CD4-positive, alpha-beta T cell treated with Interleukin-15 for 1 hour (primary cell): Measurements from ENCODE around the gene KRTAP12-1.

Source experiments
- DNase-seq: peaks from one replicate; pipeline ENCODE4 v3.0.0-alpha.2; 2020

KRTAP12-1 gene

GRCh38 chr21:44710756-44711326 lies 28.9 kb upstream of the KRTAP12-1 start:
- DNase-seq, result no peak

- no peak for DNase-seq
Observed at GRCh38 chr21:44710294-44710665, 28.3 kb upstream of the KRTAP12-1 start.

DNA sequence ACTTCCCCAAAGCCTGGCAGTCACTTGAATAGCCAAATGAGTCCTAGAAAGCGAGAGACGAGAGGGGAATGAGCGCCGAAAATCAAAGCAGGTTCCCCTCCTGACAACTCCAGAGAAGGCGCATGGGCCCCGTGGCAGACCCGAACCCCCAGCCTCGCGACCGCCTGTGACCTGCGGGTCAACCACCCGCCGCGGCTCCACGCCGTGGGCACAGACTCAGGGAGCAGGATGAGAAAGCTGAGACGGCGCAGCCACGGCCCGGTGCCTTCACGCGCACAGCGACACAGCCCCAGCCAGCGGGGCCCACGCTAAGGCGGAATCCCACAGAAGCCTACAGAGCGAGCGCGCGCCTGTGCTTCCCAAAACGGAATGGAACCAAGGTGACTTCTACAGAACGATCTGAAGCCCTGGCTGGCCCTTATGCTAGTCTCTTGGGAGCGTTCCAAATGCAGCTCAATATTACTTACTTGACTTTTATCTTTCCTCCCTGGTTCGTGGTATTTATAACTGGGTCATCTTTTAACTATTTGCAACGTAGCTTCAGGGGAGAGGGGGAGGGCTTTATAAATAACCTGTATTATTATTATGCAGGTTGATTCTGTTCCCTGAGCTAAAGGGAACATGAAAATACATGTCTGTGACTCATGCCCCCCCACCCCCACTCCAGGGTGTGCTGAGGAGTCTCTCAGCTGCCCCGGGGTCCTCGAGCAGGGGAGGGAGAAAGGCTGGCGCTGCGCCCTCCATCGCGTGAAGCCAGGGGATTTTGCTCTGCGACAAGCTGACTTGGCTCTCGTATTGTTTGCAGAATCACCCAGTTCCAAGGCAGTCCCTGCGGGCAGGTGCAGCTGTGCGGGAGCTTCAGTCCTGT lies 27.7 kb upstream of the KRTAP12-1 start:
- no peak for DNase-seq

DNA sequence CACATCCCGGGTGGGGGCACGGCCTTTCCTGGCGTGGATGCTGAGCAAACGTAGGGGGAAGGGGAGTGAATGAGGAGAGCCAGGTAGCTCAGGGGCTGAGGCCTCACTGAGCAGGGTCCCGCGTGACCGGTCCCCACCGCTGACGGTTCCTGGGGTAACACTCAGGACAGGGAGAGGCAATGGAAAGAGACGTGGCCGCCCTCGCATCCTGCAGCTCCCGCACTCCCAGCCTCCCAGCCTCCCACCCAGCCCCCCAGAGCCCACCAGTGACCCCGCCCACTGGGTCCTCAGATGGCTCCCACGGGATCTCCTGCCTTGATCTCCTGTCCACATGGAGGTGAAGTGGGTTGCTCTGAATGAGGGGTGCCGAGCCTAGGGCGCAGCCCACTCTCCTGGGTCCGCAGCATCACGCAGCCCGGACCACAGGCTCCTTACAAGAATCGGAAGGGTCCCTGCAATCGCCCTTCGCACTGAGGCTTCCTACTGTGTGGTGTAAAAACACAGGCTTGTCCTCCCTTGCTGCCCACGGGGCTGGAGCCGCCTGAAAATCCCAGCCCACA lies 27.0 kb upstream of the KRTAP12-1 start:
- no peak for DNase-seq

DNA sequence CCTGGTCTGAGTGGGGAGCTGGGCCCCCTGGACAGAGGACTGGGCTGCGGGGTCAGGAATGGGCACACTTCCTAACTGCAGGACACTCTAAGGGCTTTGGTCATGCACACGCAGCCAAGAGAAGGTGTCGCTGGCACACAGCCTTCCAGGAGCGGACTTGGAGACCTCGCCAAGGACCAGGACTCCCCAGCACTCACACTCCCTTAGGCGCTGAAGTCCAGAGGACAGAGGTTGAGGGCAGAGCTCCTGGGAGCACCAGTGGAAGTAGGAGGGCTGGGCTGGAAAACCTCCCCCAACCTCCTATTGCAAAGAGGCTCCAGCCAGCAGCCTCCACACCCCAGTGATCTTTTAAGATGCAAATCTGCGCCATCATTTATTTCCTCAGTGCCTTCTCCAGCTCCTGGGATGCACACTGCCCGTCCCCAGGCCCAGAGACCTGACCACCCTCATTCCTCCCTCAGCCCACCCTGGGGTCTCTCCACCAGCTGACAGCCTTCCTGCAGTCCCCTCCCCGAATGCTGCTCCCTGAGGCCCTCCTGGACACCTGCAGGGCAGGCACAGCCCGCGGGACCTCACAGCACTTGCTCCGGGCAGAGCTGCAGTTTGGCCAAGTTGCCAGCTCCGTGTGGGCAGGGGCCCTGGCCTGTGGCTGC lies 26.4 kb upstream of the KRTAP12-1 start:
- no peak for DNase-seq

DNA sequence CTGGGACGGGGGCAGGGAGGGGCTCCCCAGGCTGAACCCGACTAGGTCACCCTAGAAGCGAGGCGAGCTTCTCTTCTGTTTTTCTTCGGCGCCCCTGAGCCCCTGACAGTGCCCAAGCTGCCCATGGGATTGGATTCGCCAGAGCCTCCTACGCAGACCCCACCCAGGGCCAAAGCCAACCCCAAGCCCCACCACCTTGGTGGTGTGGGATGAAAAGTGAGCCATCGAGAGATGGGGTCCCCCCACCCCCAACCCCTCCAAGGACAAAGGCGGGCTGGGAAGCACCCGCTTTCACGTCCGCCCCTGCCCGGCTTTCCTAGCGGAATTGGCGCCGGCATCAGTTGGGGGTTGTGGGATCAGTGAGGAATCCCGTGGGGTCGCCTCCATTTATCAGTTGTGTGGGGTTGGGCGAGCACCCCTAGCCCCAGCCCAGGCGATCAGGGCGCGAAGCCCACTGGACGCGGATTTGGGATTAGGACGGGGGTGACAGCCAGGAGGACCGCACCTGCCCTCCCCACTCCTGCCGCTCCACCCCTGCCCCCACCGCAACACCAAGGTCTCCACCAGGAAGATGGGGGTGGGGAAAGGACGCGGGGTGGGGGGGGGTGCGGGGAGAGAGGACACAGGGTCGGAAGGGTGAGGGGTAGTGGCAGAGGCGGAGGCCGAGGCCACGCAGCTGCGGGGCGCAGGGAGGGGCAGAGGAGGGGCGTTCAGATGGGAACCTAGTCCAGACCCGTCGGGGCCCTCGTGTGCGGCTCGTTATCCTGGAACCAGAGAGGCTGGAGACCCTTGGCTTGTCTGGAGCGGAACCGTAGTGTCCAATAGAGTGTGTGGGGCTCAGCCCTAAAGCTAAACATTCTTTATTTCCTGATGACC lies 25.0 kb upstream of the KRTAP12-1 start:
- DNase-seq, result no peak

GRCh38 chr21:44706026-44706705 lies 24.2 kb upstream of the KRTAP12-1 start:
- no peak for DNase-seq

- DNase-seq, result no peak
Observed at GRCh38 chr21:44704636-44705001, 22.7 kb upstream of the KRTAP12-1 start.

- no peak for DNase-seq
Observed at GRCh38 chr21:44703731-44704635, 22.0 kb upstream of the KRTAP12-1 start.

DNA sequence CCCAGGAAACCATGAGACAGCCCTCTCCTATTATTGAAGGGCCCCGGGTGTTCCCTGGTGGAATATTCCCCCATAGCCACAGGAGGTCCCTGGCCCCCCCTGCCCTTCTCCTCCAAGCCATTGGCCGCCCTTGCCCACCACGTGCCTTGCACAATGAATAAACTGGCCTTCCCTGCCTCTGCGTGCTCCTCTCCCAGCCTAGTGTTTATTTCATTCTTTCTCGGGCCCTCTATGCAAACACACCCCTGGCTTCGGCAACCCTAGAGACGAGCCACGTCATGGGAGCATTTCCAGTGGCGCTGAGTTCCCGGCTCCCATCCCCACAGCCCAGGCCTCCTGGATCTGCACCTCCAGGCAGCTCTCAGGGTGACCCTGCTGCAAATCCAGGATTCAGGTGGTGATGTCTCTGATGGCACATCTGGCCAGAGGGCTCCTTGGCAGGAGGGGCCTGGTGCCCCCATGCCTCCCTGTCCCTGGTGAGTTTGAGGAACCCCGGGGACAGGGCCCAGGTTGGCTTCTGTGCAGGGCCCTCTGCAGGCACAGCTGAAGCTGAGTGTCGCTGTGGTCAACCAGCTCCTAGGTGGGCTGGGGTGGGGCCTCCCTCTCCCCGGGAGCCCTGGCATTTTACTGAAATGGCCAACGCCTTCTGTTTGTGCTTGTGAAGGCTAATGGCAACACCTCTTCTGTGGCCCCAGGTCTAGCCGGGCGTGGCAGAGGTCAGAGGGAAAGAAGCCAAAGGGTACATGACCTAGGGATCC lies 21.2 kb upstream of the KRTAP12-1 start:
- DNase-seq, result no peak

DNA sequence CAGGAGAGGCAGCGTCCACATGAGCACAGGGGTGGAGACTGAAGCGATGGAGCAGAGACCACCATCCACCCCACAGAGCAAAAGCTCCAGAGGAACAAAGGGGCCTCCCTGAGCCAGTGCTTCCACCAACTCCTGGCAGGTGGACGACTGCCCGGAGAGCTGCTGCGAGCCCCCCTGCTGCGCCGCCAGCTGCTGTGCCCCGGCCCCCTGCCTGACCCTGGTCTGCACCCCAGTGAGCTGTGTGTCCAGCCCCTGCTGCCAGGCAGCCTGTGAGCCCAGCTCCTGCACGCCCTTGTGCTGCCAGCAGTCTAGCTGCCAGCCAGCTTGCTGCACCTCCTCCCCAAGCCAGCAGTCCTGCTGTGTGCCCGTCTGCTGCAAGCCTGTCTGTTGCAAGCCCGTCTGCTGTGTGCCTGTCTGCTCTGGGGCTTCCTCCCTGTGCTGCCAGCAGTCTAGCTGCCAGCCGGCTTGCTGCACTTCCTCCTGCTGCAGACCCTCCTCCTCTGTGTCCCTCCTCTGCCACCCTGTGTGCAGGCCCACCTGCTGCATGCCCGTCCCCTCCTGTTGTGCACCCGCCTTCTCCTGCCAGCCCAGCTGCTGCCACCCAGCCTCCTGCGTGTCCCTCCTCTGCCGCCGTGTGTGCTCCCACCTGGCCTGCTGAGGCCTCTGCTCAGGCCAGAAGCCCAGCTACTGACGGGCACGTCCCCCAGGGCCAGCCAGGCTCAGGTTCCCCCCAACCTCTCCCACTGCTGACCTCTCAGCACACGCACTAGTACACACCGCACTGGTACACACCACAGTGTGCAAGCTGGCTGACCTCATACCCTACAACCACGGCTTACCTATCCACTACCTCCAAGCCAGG lies 20.4 kb upstream of the KRTAP12-1 start:
- no peak for DNase-seq

DNA sequence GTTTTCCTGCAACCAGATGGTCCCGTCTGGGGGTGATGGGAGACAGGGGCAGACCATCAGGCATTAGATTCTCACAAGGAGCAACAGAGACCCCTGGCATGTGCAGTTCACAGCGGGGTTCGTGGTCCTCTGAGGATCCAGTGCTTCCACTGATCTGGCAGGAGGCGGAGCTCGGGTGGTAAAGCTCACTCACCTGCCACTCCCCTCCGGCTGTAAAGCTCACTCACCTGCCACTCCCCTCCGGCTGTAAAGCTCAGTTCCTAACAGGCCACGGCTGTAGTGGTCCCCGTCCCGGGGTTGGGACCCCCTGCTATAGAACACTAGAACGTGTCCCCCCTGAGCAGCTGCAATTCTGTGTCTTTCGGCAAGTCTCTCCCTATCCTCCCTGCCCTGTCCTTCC lies 19.6 kb upstream of the KRTAP12-1 start:
- DNase-seq, result no peak

- DNase-seq, result no peak
Observed at GRCh38 chr21:44701023-44701400, 19.0 kb upstream of the KRTAP12-1 start.

GRCh38 chr21:44700101-44701022 lies 18.4 kb upstream of the KRTAP12-1 start:
- no peak for DNase-seq

DNA sequence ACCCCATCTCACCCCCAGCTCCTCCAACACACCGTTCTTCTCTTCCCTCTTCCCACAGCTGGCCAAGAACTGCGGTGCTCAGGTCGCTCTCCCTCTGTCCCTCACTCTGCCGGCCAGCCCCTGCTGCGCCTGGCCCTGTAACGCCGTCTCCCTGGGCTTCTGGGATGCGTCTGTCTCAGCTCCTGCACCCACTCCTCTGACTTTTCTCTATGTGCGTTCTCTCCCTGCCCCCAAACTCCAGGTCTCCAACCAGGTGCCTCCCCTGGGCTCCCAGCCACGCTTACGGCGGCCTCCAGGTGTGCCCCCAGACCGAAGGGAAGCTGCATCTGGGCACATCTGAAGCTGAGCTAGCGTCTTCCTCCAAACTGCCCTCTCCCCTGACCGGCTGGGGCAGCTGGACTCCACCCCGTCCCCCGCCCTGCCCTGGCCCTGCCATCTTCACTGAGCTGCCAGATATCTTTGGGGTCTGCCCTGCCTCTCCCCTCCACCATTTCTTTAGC lies 17.6 kb upstream of the KRTAP12-1 start:
- no peak for DNase-seq

DNA sequence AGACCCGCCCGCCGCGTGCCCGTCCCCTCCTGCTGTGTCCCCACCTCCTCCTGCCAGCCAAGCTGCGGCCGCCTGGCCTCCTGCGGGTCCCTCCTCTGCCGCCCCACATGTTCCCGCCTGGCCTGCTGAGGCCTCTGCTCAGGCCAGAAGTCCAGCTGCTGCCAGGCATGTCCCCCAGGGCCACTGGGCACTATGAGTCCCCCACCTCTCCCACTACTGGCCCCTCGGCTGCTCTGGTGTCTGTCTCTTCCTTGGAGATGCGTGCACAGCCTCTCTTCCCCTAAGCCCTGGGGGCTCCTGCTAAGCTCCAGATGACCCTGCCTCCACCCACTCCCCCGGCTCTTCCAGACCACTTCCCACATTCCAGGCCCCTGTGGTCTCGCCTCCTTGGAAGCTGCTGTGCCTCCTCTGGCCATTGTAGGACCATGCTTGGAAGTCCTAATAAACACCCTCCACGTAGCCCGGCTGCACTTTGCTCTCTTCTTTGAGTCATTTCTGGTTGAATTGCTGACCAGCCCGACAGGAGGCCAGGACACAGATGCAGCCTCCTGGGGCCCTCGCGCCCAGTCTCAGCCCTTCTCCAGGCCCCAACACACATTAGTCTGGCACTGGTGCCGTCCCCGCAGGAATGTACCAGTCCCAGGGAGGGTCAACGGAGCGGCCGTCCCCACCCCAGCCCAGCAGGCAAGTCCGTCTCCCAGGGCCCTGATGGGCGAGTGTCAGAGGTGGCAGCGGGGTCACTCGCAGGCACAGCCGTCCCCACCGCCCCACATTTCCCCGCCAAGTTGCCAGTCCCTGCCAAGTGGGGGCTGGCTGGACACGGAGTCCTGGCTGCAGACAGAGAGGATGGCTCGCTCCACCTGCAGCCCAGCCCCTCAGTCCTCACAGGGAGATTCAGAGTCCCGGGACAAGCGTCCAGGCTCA lies 16.1 kb upstream of the KRTAP12-1 start:
- DNase-seq, result no peak
